PC-9 (cell line): Measurements from ENCODE around the gene PAQR7.

Experiments
- CTCF ChIP-seq: fragments of 200-600 bp; sonication (generic); conservative IDR thresholded peaks from 2 replicates; pipeline ENCODE4 v1.6.1; 2017; ENCODE audit warnings: mixed run types, antibody characterized with exemption, mild to moderate bottlenecking, moderate library complexity
- EZH2 ChIP-seq: fragments of 200-600 bp; sonication (generic); IDR thresholded peaks from 2 replicates; pipeline ENCODE4 v1.8.0; 2017; ENCODE audit warnings: antibody characterized with exemption, low read depth

- no peak for TF ChIP-seq CTCF
- no peak for TF ChIP-seq EZH2
Measured at GRCh38 chr1:25843483-25843882, 32.0 kb downstream of the PAQR7 start.
